HG03135 (cell line): ENCODE measurements around the gene TINCR.
"Not testable (repeated sequence)": the region's sequence is repeated elsewhere in the genome, so short reads cannot be mapped to it uniquely, and the experiment has no call there.

Source experiments
- ATAC-seq: cut with Tn5 transposase; IDR thresholded peaks from one replicate; pipeline ENCODE4 v1.9.1; 2021; ENCODE audit warnings: mild to moderate bottlenecking, moderate library complexity; ENCODE audit not compliant: unreplicated experiment

Gene TINCR

GRCh38 chr19:5567360-5567969 lies at the start of gene TINCR:
TSS of gene TINCR (minus strand) at chr19:5567953.
- ATAC-seq, result no peak

GRCh38 chr19:5617080-5617479 lies 49.3 kb upstream of the TINCR start:
- ATAC-seq, result no peak

DNA sequence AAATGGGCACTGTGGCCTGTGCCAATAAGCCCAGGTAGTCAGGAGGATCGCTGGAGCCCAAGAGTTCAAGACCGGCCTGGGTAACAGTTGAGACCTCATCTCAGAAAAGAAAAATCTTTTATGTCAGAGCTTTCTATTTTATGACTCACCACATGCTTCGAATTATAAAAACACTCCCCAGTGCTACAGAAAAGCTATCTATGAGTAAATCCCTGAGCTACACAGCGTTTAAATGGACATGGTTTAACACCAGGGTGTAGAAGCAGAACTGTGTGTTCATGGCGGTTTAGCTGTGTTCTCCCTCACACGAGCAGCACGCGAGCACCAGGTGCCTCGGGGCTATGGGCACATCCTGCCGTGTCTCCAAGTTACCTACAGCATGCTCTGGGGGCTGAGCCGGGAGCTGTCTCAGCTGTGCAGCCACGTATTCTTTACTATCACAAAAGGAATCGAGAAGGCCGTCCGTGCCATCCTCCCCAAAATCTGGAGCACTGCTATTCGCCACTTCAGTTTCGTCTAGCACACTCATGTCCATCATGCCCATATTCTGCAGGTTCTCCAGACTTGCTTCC lies 48.1 kb upstream of the TINCR start:
- no peak for ATAC-seq

DNA sequence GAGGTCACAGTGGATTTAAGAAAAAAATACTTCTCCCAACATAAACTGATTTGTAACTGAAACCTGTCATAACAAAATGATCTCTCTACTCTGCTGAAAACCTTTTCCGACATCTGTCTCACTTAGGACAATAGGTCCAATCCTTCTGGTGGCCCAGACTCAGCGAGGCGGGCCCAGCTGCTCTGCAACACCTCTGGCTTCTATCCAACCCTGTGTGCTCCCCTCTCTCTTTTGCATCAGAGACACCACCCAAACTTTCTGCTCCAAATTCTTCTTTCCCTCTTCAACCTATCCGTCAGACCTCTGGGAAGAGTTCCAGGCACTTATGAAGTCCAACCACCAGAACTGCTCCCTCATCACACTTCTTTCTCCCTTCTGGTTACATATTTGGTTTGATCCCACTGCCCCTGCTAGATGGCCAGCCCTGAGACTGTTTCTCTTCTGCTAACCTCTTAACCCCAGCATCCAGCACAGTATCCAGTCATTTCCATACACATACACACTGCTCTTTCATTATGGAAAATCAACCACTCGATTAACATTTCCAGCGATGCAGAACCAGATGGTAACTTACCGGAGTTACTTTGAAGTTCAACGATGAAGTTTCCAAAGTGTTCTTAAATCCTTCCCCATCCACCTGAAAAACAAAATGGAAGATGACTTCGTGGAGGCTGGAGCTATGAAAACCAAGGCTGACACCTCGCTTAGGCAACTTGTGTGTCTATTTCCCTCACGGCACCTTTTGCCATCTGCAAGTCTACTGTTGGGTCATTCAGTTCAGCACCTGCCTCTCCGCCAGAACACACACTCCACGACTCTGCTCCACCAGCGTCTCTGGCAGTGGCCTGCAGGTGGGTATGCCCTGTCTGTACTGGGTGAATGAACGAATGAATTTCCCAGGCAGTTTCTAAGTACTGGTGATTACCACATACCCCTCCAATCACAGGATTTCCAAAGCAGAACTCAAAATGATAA lies 45.4 kb upstream of the TINCR start:
- no peak for ATAC-seq

GRCh38 chr19:5609881-5610448 lies 42.2 kb upstream of the TINCR start:
- ATAC-seq, result no peak

DNA sequence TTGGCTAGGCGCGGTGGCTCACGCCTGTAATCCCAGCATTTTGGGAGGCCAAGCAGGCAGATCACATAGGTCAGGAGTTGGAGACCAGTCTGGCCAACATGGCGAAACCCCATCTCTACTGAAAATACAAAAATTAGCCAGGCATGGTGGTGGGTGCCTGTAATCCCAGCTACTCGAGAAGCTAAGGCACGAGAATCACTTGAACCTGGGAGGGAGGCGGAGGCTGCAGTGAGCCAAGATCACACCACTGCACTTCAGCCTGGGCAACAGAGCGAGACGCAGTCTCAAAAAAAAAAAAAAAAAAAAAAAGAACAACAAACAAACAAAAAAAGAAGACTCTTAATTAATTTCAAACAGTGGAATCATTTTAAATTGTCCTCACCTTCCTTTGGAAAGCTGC lies 41.0 kb upstream of the TINCR start:
- not testable (repeated sequence) for ATAC-seq

- ATAC-seq, result no peak
Observed at GRCh38 chr19:5608291-5608690, 40.5 kb upstream of the TINCR start.

- ATAC-seq, result no peak
Observed at GRCh38 chr19:5607318-5608275, 39.8 kb upstream of the TINCR start.

DNA sequence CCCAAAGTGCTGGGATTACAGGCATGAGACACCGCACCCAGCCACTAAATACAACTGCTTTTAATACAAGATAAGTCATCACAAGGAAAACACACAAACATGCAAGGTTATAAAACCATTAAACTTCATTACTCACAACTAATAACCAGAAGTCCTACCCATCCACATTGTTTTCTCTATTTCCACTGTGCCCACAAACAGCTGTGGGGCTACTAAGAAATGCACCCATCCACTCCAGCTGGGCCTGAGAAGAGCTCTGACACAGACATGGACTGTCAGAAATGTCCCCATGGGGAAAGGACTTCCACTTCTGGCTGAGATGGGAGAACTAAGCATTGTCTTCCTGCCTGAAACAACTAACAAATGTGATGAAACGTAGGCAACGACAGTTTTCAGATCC lies 37.6 kb upstream of the TINCR start:
- ATAC-seq, result no peak

DNA sequence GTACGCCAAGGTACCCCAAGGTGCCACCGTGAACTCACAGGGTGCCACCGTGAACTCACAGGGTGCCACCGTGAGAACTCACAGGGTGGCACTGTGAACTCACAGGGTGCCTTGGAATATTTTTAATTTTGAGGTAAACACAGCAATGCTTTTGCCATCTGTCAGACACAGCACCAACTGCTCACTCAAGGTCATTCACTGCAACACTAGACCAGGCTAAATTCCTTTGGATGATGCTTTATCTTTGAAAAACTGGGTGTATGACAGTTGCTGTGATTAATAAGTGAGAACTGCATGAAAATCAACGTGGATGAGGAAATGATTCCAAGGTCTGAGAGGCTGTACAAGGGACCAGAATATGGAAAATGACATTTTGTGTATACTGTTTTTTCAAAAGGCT lies 35.9 kb upstream of the TINCR start:
- no peak for ATAC-seq

DNA sequence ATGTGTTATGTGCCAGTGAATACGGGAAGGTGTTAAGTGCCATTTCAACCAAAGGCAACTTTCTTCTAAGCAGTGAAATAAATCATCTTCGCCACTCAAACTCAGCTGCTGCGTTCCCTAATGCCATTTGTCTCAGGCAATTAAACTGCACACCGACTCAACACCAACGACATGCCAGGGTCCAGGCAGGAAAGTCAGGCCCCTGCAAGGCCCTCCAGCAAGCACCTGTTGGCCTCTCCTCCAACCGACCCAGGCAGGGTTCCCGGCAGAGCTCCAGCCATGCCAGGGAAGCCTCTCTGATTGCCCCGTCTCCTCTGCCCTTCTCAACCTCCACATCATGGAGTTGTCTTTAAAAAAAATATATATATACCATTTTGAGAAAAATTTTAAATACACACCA lies 33.0 kb upstream of the TINCR start:
- no peak for ATAC-seq

DNA sequence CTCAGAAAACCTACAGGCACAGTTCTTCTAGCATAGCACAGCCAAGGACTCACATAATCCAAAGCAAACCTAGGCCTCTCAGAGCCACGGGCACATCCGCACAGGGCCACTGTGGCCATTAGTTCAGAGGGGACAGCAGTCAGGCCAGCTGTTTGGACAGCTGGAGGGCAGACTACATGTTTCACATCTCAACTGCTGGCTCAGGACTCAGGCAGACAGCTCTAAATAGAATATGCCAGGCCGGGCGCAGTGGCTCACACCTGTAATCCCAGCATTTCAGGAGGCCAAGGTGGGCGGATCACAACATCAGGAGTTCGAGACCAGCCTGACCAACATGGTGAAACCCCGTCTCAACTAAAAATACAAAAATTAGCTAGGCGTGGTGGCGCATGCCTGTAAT lies 28.0 kb upstream of the TINCR start:
- ATAC-seq, result no peak

- ATAC-seq, result no peak
Observed at GRCh38 chr19:5595129-5595528, 27.4 kb upstream of the TINCR start.

GRCh38 chr19:5594521-5594950 lies 26.8 kb upstream of the TINCR start:
- ATAC-seq, result no peak

DNA sequence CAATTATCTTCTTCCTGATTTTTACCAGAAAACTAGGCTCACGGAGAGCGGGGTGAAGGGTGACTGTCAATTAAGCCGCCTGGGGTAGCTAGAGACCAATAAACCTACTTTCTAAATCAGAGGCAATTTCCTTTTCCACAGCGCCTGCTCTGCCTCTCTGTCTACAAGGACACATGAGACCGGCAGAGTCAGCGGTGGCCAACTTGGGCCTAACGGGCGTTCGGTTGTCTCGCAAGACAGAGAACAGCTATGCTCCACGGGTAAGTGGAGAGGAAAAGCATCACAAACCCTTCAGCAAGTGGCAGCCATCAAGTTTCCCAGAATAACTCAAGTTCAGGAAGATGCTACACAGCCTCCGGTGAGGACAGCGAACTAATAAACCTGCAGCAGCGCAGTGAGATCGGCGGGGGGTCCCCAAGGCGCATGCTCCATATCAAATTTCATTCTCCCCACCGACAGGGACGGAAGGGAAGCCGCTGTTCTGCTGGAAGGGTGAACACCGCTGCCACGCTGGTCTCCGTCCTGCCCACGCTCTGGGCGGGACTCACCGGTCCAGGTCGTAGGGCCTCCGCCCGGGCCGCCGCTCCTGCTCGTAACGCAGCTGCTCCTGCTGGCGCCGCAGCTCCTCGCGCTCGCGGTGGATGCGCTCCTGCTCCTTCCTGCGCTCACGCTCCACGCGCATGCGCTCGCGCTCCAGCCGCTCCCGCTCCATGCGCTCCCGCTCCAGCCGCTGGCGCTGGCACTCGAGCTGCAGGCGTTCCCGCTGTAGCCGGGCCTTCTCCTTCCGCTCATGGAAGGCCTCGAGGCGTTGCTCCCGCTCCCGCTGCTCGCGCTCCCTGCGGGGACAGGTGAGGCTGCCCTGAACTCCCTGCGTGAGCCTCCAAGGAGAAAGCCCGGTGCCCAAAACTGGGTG lies 25.8 kb upstream of the TINCR start:
- ATAC-seq, result no peak

- ATAC-seq, result no peak
Observed at GRCh38 chr19:5592531-5593342, 25.0 kb upstream of the TINCR start.

DNA sequence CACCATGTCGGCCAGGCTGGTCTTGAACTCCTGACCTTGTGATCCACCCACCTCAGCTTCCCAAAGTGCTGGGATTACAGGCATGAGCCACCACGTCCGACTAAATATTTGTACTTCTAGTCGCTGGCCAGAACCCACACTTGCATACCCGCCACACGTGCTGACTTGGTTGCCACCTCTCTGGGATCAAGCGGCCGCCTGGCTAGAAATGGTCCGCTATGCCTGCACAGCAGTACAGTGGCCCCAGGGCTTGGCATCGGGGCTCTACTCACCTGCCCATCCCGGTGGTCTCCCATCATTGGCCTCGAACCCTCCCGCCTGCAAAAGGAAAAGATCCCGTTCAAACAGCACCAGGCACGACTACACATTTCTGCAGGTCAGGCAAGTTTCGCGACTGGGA lies 23.7 kb upstream of the TINCR start:
- no peak for ATAC-seq

DNA sequence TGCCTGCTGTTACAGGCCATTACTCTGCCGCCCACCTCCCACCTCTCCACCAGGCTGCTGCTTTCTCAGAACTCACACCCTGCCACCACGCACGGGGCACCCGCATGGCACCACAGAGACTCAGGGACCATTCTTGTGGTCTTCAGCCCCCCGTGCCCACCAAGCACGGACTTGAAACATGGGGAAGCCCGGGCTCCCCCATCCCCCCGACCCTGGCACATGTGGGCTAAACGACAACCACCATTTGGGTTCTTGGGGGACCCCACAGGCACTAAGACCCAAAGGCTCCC lies 23.1 kb upstream of the TINCR start:
- no peak for ATAC-seq
